Renal cortical epithelial cell (primary cell): ENCODE results near the gene BABAM2. TPM values are rescaled to one million over a fixed set of nuclear protein-coding genes. Genes with fewer than 3 reads are reported as not detected.
"Not testable (repeated sequence)": the region's sequence is repeated elsewhere in the genome, so short reads cannot be mapped to it uniquely, and the experiment has no call there.

Source experiments
- DNase-seq: peaks from one replicate; pipeline ENCODE4 v3.0.0-alpha.2; 2011; ENCODE audit warnings: low read depth
- total RNA-seq: library from RNA; depleted of rRNA; stranded (reverse); fragments of >200 nt; gene quantifications from 2 replicates; pipeline ENCODE4 v1.2.3, GENCODE V29; 2014

Gene BABAM2
- total RNA-seq, 1 donor from 2014 or later: 57.3 TPM

DNA sequence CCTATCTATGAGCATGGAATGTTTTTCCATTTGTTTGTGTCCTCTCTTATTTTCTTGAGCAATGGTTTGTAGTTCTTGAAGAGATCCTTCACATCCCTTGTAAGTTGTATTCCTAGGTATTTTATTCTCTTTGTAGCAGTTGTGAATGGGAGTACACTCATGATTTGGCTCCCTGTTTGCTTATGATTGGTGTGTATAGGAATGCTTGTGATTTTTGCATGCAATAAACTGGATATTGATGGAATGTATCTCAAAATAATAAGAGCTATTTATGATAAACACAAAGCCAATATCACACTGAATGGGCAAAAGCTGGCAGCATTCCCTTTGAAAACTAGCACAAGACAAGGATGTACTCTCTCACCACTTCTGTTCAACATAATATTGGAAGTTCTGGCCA is 223.2 kb downstream of the BABAM2 start:
- DNase-seq: not testable (repeated sequence)

DNA sequence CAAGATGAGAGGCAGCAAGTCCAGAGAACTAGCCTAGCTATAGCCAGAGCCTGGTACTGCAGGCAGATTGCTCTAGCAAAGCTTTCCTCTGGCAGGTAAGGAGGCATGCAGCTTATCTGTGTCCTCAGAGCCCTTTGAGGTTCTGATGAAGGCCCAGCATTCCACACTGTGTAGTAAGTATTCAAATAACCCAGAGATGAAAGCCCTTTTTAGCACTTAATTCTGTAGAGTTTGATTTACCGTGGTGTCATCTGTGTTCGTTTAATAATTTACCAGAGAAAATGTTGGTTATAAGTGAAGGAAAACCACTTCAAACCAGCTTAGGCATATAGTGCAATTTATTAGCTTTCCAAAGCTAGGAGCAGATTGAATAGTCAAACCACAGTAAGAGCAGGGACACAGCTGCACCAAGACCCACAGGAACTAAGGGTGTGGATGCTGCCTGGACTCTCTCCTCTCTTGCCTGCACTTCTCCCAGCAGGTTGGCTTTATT is 226.6 kb downstream of the BABAM2 start:
- peak; percentile 98 for DNase-seq

GRCh38 chr2:28119631-28120030 is 229.1 kb downstream of the BABAM2 start:
- no peak for DNase-seq

DNA sequence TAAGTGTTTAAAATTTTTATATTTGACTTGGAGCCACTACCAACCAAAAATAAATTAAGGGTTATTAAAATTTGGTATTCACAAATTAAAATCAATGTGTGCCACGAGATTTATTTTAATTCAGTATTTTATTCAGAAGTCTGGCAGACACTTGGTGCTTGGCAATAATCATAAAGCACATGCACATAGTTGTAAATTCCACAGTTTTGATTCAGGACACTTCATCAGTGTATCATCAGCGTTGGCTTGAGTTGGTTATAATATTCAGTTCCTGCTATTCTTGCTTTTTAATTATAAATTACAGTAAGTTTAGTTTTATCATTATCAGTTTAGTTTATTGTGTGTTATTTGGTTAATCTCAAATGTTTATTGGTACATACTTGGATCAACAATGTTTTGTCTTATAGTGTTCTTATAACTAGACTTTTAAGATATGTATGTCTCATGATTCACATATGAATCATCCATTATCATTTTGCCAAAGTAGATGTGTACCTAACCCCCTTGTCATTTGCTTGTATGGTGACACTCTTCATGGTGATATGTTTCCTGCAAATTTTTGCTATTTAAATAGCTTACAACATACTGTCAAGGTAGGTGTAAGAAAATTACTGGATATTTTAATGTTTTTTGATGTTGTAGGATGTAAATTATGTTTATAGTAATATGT is 237.9 kb downstream of the BABAM2 start:
- DNase-seq: no peak

GRCh38 chr2:28129955-28130695 is 239.6 kb downstream of the BABAM2 start:
- DNase-seq: peak; percentile 73

GRCh38 chr2:28133778-28134177 is 243.2 kb downstream of the BABAM2 start:
- no peak for DNase-seq

DNA sequence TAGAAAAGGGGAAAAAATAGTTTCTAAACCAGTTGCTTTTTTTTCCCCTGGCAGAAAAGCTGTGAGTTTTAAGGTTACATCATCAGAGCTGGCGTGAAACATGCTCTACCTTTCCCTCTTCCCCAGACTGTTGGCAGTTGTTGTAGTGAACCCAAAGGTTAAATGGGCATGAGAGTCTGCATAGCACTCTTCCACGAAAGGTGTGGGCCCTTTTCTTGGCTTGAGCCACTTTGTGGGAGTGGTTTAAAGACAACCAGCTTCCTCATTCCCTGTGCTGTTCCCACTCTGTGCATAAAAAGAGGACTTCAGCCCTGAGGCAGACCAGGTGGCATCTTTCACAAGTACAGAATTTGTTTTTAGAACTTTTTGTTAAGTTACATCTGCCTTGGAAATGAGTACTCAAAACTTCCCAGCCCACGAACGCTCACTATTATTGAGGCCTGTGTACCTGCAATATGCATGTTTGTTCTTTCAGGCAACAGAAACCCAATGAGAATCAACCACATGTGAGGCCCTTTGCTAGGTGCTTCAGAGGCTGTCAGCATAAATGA is 243.8 kb downstream of the BABAM2 start:
- DNase-seq: peak; percentile 93

DNA sequence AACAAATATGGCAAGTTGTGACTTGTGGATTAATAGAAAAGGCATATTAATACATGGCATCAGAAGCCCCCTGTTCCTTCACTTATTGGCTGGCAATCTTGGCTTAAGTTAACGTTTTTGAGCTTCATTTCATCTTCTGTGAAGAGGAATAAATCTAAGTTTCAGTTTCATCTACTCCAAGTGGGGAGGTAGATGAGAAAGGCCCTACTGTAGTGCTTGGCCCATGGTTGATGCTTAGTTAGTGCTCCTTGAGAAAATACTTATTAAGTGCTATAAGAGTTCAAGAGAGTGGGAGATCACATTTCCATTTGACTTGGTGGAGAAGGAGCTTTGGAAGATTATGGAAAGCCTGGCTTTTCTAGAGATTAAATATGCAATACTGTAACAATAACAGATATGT is 244.3 kb downstream of the BABAM2 start:
- no peak for DNase-seq

GRCh38 chr2:28135324-28135723 is 244.8 kb downstream of the BABAM2 start:
- DNase-seq: no peak

GRCh38 chr2:28135799-28136198 is 245.3 kb downstream of the BABAM2 start:
- no peak for DNase-seq

DNA sequence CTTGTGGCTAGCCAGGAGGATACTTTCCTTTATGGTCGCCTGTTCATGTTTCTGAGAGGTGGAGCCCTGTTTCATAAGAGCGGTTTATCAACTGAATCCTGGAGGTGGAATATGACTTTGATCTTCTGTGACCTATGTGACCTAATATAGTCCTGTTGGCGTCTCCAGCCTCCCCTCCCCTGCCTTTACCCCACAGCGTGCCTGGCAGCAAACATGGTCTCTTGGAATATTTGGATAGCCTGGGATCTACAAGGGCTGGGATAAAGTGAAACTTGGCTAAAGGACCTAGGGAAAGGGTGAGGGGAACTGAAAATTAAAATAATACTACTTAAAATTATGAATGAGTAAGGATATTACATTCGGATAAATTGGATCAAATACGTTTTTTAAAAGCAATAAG is 246.0 kb downstream of the BABAM2 start:
- no peak for DNase-seq

DNA sequence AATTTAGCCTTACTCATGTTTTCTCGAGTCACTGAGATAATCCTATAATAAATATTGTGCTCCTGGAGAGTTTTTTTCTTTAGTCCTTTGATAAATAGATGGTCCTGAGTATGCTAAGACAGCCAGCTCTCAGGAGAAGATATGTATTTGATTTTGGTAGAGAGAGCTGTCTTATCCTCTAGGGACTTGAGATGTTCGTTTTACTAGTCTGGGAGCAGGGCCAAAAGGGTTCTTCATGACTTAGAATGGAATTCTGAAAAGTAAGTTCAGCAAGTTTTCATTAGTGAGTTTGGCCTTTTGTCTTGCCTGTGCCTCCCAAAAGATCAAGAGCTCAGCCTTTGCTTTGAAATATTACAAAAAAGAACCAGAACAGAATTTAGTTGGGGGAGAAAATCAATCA is 246.7 kb downstream of the BABAM2 start:
- DNase-seq: peak; percentile 76

DNA sequence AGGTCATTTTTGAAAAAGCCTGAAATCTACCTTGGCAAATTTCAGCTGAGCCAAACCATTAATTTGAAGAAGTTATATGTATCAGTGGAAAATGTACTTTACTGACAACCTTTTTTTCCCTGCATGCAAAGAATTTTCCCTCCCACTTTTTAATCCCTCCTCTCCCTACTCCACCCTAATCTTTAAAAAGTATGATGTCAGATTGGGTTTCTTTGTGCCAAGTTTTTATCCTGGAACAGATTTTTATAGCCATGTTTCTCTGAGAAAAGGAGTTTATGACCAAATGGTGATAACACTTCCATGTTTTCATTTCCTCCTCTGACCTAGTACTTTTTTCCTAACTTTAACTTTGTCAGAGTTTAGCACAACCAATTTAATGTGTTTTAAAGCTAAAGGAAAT is 251.9 kb downstream of the BABAM2 start:
- no peak for DNase-seq

DNA sequence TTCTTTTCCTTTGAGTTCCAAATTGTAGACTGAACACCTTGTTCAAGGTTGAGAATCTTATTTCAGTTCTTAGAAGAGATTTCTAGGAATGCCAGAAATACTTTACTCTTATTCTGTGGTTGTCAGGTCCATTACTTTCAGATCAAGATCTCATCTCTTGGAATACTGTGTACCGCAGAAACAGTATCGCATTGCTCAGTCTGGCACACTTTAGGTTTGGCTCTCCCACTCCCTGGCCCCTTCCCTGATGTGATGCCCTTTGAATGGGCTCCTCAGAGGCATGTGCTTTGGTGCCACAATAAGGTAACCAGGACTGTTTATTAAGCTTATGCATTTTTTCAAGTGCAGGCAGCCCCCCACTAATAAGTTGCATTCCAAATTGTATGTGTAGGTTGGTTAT is 257.5 kb downstream of the BABAM2 start:
- DNase-seq: no peak

- DNase-seq: no peak
Observed at GRCh38 chr2:28148566-28148965, 258.0 kb downstream of the BABAM2 start.

DNA sequence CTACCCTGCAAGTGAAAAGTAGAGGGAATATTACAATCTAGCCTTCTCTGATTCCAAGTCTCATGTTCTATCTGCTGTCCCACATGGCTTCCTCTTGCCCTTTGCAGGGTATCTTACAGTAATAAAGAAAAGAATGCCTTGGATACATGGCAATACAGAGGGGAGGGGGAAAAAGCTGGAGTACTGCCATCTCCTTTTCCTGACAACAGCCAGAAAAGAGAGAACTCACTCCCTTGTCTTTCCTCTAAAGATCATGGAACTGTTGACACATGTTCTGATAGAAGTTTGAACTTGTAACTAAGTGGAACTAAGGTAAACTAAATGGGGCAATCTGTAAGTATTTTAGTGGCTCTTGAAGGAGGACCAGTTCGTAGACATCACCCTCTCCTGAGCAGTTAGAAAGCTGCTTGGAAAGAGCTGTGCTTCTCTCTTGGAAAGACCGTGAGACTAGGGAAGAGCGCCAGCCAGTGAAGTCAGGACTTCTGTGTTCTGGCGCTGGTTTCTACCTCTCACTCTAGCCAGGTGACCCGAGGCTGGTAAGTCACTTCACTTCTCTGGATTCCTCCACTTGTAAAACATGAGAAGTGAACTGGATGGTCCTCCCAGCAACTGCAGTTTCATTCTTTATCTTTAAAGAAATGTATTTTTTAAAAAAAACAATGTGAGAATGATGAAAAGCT is 259.8 kb downstream of the BABAM2 start:
- no peak for DNase-seq

DNA sequence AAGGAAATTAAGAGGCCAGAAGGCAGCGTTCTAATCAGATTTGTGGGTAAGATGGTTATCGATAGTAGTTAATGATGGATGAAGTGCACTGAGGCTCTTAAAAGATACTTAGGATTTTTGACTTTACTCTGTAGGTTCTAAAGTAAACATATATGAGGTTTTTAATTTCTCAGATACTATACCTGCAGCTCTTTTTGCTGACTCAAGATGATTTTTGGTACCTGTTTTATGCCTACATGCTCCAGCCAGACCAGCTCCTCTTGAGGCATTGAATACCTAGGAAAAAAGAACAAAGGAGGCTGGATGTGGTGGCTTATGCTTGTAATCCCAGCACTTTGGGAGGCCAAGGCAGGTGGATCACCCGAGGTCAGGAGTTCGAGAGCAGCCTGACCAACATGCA is 260.5 kb downstream of the BABAM2 start:
- DNase-seq: no peak

- peak; percentile 99 for DNase-seq
Observed at GRCh38 chr2:28152585-28153280, 262.2 kb downstream of the BABAM2 start.

- peak; percentile 77 for DNase-seq
Observed at GRCh38 chr2:28153851-28154250, 263.3 kb downstream of the BABAM2 start.

- no peak for DNase-seq
Observed at GRCh38 chr2:28155086-28155485, 264.6 kb downstream of the BABAM2 start.

DNA sequence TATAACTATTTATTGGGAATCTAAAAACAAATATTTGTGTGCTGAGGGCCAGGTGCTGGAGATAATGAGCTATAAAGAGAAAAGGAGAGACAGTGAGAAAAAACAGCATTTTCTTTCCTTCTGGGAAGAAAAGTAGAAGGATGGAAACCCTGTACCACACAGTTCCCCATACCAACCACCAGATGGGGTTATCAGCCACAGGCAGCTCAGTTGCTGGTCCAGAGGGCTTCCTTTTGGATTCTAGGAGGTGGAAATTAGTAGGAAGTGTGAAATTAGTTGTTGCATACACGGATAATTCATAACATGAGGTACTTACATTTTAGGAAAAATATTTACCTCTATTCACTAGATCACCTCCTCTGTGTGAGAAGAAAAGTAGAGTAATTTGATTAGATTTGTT is 265.1 kb downstream of the BABAM2 start:
- DNase-seq: no peak

- DNase-seq: no peak
Observed at GRCh38 chr2:28158791-28159190, 268.3 kb downstream of the BABAM2 start.
